HG02759 (cell line): Measurements from ENCODE around the gene ADGRA3.
"Not testable (repeated sequence)": the region's sequence is repeated elsewhere in the genome, so short reads cannot be mapped to it uniquely, and the experiment has no call there.

Experiments
- ATAC-seq: cut with Tn5 transposase; IDR thresholded peaks from one replicate; pipeline ENCODE4 v1.9.1; 2021; ENCODE audit warnings: mild to moderate bottlenecking, moderate library complexity; ENCODE audit not compliant: unreplicated experiment

Gene ADGRA3

GRCh38 chr4:22480675-22481327, 35.1 kb downstream of the ADGRA3 start:
- no peak for ATAC-seq

- ATAC-seq, result no peak
Observed at GRCh38 chr4:22478426-22478825, 37.4 kb downstream of the ADGRA3 start.

GRCh38 chr4:22477813-22478182, 38.1 kb downstream of the ADGRA3 start:
- no peak for ATAC-seq

GRCh38 chr4:22477136-22477812, 38.6 kb downstream of the ADGRA3 start:
- no peak for ATAC-seq

- no peak for ATAC-seq
Observed at GRCh38 chr4:22476011-22476410, 39.9 kb downstream of the ADGRA3 start.

GRCh38 chr4:22475311-22475646, 40.6 kb downstream of the ADGRA3 start:
- ATAC-seq, result not testable (repeated sequence)

- ATAC-seq, result no peak
Observed at GRCh38 chr4:22474636-22475310, 41.1 kb downstream of the ADGRA3 start.

- no peak for ATAC-seq
Observed at GRCh38 chr4:22473268-22473667, 42.6 kb downstream of the ADGRA3 start.

- no peak for ATAC-seq
Observed at GRCh38 chr4:22471999-22472461, 43.8 kb downstream of the ADGRA3 start.

GRCh38 chr4:22471419-22471818, 44.4 kb downstream of the ADGRA3 start:
- no peak for ATAC-seq

GRCh38 chr4:22466581-22466980, 49.3 kb downstream of the ADGRA3 start:
- ATAC-seq, result no peak

GRCh38 chr4:22465996-22466395, 49.9 kb downstream of the ADGRA3 start:
- no peak for ATAC-seq

- no peak for ATAC-seq
Observed at GRCh38 chr4:22465349-22465748, 50.5 kb downstream of the ADGRA3 start.

GRCh38 chr4:22463179-22463578, 52.7 kb downstream of the ADGRA3 start:
- no peak for ATAC-seq

GRCh38 chr4:22462688-22463087, 53.2 kb downstream of the ADGRA3 start:
- ATAC-seq, result no peak

GRCh38 chr4:22460266-22460665, 55.6 kb downstream of the ADGRA3 start:
- ATAC-seq, result no peak

GRCh38 chr4:22458098-22458497, 57.8 kb downstream of the ADGRA3 start:
- no peak for ATAC-seq

- ATAC-seq, result no peak
Observed at GRCh38 chr4:22457348-22457747, 58.5 kb downstream of the ADGRA3 start.

GRCh38 chr4:22456291-22456690, 59.6 kb downstream of the ADGRA3 start:
- no peak for ATAC-seq

- ATAC-seq, result no peak
Observed at GRCh38 chr4:22454955-22455354, 60.9 kb downstream of the ADGRA3 start.

- no peak for ATAC-seq
Observed at GRCh38 chr4:22454216-22454838, 61.5 kb downstream of the ADGRA3 start.

- no peak for ATAC-seq
Observed at GRCh38 chr4:22444813-22445212, 71.1 kb downstream of the ADGRA3 start.
